K562 (cell line): ENCODE results near the gene LDLRAD3. TPM values are rescaled to one million over a fixed set of nuclear protein-coding genes. Genes with fewer than 3 reads are reported as not detected.

ENCODE experiments used
- ATAC-seq: fragments of 200-7000 bp; cut with Tn5 transposase; 3 replicates; pipeline ENCODE4 v1.9.1; 2020; ENCODE audit warnings: moderate library complexity
- BruUV-seq: library from RNA; stranded (reverse); fragments of 400-500 nt; replicated peaks from 2 replicates; lab custom pipeline; 2021; lab: Mats Ljungman, UMichigan
- CTCF ChIA-PET: fragments of 300-600 bp; formaldehyde crosslinking; extraction: SDS; loops from one replicate; lab custom pipeline; 2021; ENCODE audit warnings: low intra/inter-chr PET ratio; lab: Yijun Ruan, JAX
- POLR2A ChIA-PET: fragments of 300-600, 350-650 bp; sonication (Branson Sonifier 250); formaldehyde crosslinking; extraction: SDS; loops from one replicate; lab custom pipeline; 2021; ENCODE audit warnings: antibody characterized with exemption, inconsistent platforms; lab: Yijun Ruan, JAX
- DNase-seq, 4 experiments: peaks; one replicate each; pipeline versions ENCODE4 v3.0.0 to v3.0.0-alpha.2; 2011 to 2018; ENCODE audit warnings: low spot score in 3 of 4, mixed read lengths in 3 of 4; ENCODE audit errors: extremely low read depth in 1 of 4
- FAIRE-seq: peaks from 2 replicates; lab custom pipeline; 2011; peaks lifted over from hg19 to GRCh38; lab: Jason Lieb, UNC
- H2AFZ ChIP-seq: 2 replicates; pipeline ENCODE4 v1.6.0; 2011; ENCODE audit warnings: low read depth, low read length, control low read depth, inconsistent platforms
- H3K27ac ChIP-seq: fragments of 200-600 bp; 3 replicates; pipeline ENCODE4 v1.8.0; 2011; ENCODE audit warnings: low read depth, mild to moderate bottlenecking, control low read depth, inconsistent platforms, low read length, moderate library complexity, mixed read lengths; ENCODE audit errors: extremely low read depth
- H3K27me3 ChIP-seq, 2 experiments: fragments of 300-600 bp in 1 of 2; 2 replicates in 1 of 2; 3 replicates in 1 of 2; pipeline versions ENCODE4 v1.6.0 to v1.8.0; 2011; ENCODE audit warnings: inconsistent platforms in 2 of 2, low read length in 2 of 2, mild to moderate bottlenecking in 1 of 2, mixed read lengths in 1 of 2, moderate library complexity in 1 of 2; ENCODE audit not compliant: control insufficient read depth in 2 of 2, insufficient read depth in 2 of 2
- H3K36me3 ChIP-seq: fragments of 300-600 bp; 3 replicates; pipeline ENCODE4 v1.8.0; 2011; ENCODE audit warnings: mild to moderate bottlenecking, low read length, inconsistent platforms; ENCODE audit not compliant: control insufficient read depth, insufficient read depth
- H3K4me1 ChIP-seq, 2 experiments: fragments of 200-600 bp in 1 of 2; replicated peaks in 1 of 2; 2 replicates in 1 of 2; 3 replicates in 1 of 2; pipeline versions ENCODE4 v1.5.1 to v1.8.0; 2011; ENCODE audit warnings: inconsistent platforms in 2 of 2, low read length in 2 of 2, mild to moderate bottlenecking in 1 of 2, mixed read lengths in 1 of 2, moderate library complexity in 1 of 2; ENCODE audit not compliant: control insufficient read depth in 2 of 2, insufficient read depth in 2 of 2
- H3K4me2 ChIP-seq: 2 replicates; pipeline ENCODE4 v1.6.1; 2011; ENCODE audit warnings: low read length, control low read depth, inconsistent platforms, mixed read lengths; ENCODE audit not compliant: insufficient read depth
- H3K4me3 ChIP-seq: fragments of 200-600 bp; sonication (generic), shearing (Covaris generic); 2 replicates; pipeline ENCODE4 v1.5.1; 2016; ENCODE audit warnings: control low read depth, inconsistent platforms
- H3K79me2 ChIP-seq: fragments of 200-600 bp; 3 replicates; pipeline ENCODE4 v1.8.0; 2011; ENCODE audit warnings: low read length, inconsistent platforms; ENCODE audit not compliant: control insufficient read depth, insufficient read depth
- H3K9ac ChIP-seq, 2 experiments: 2 replicates each; pipeline versions ENCODE4 v1.6.0 to v1.6.1; 2011; ENCODE audit warnings: low read depth in 2 of 2, low read length in 2 of 2, control low read depth in 1 of 2, inconsistent platforms in 1 of 2, mild to moderate bottlenecking in 1 of 2, mixed read lengths in 1 of 2; ENCODE audit not compliant: insufficient read depth in 1 of 2
- H3K9me1 ChIP-seq: one replicate; pipeline ENCODE4 v1.6.0; 2011; ENCODE audit warnings: inconsistent platforms, mild to moderate bottlenecking, low read length, moderate library complexity; ENCODE audit not compliant: control insufficient read depth, insufficient read depth
- H3K9me3 ChIP-seq: replicated peaks from 2 replicates; pipeline ENCODE4 v1.5.1; 2011; ENCODE audit warnings: low read depth, low read length, inconsistent platforms; ENCODE audit not compliant: control insufficient read depth, insufficient read depth
- H4K20me1 ChIP-seq: replicated peaks from 2 replicates; pipeline ENCODE4 v1.6.1; 2011; ENCODE audit warnings: low read length, inconsistent platforms, mixed read lengths; ENCODE audit not compliant: control insufficient read depth, insufficient read depth
- NCOA1 ChIP-seq: fragments of 450-650 bp; IDR thresholded peaks from 2 replicates; pipeline ENCODE4 v1.6.1; 2016; ENCODE audit warnings: low read depth
- NKRF ChIP-seq: fragments of 450-650 bp; IDR thresholded peaks from 2 replicates; pipeline ENCODE4 v1.6.1; 2016; ENCODE audit warnings: borderline replicate concordance
- PBX2 ChIP-seq, 2 experiments: IDR thresholded peaks in 1 of 2; conservative IDR thresholded peaks in 1 of 2; 2 replicates each; pipeline ENCODE4 v1.6.1; 2016; ENCODE audit warnings: low read depth in 2 of 2, mild to moderate bottlenecking in 1 of 2, missing compliant biosample characterization in 1 of 2, missing genetic modification characterization in 1 of 2, moderate library complexity in 1 of 2
- PRMT5 ChIP-seq: sonication (generic); formaldehyde crosslinking; IDR thresholded peaks from 2 replicates; pipeline ENCODE4 v1.5.0; 2020; ENCODE audit warnings: missing genetic modification reagents
- SMAD1 ChIP-seq: fragments of 150-350 bp; IDR thresholded peaks from 2 replicates; pipeline ENCODE4 v1.6.1; 2014; ENCODE audit warnings: low read length, low read depth; ENCODE audit not compliant: partially characterized antibody
- STAT5B ChIP-seq: fragments of 250-450 bp; sonication (Bioruptor Pico); IDR thresholded peaks from 2 replicates; pipeline ENCODE4 v1.8.0; 2021; ENCODE audit warnings: mild to moderate bottlenecking, inconsistent platforms
- ZNF354B ChIP-seq: fragments of 250-450 bp; sonication (Bioruptor Pico); IDR thresholded peaks from 2 replicates; pipeline ENCODE4 v1.4.0; 2020
- ZNF785 ChIP-seq: fragments of 250-450 bp; sonication (Bioruptor Pico); IDR thresholded peaks from 2 replicates; pipeline ENCODE4 v1.4.0; 2020; ENCODE audit warnings: mild to moderate bottlenecking
- WGBS: fragments of 100-300 bp; shearing (Covaris generic); methylation state at CpG from one replicate; pipeline ENCODE4 v1.1.6; 2016; ENCODE audit warnings: low coverage, mixed read lengths; ENCODE audit not compliant: insufficient coverage; ENCODE audit errors: missing lambda C conversion rate; 5-methylcytosine and 5-hydroxymethylcytosine counted together
- in situ Hi-C: fragments of 300-500 bp; cut with MboI; formaldehyde crosslinking; loops from 4 replicates; pipeline ENCODE4 v1.15.0; 2018; ENCODE audit warnings: inconsistent platforms, mixed read lengths
- intact Hi-C: fragments of 100-400 bp; cut with micrococcal nuclease; formaldehyde crosslinking; loops from 2 replicates; pipeline ENCODE4 v1.14.2; 2022
- polyA plus RNA-seq, 8 experiments: library from polyadenylated mRNA; depleted of rRNA in 4 of 8; stranded (reverse) in 5 of 8; unstranded in 3 of 8; fragments of >200 nt; fragmentation: Nextera tagmentation in 2 of 8; fragmentation: Illumina TruSeq in 1 of 8; extraction: Ambion mirVana in 2 of 8; extraction: Trizol in 1 of 8; gene quantifications; 2 replicates each; pipeline versions ENCODE4 v1.2.1 to v1.2.3, GENCODE V29; 2011 to 2014; ENCODE audit warnings: inconsistent platforms in 1 of 8, missing spikeins in 1 of 8
- total RNA-seq, 7 experiments: library from RNA; depleted of rRNA in 6 of 7; stranded (reverse); fragments of >200 nt in 6 of 7; fragmentation: Illumina TruSeq in 2 of 7; extraction: Trizol in 2 of 7; gene quantifications; 2 replicates each; pipeline versions ENCODE4 v1.2.1 to v1.2.3, GENCODE V29; 2011 to 2021; ENCODE audit warnings: low replicate concordance in 1 of 7
- TF ChIP-seq, protein P1 (sequence below), 2 experiments: fragments of 450-650 bp; IDR thresholded peaks; 2 replicates each; pipeline ENCODE4 v1.6.1; 2016; ENCODE audit warnings: mild to moderate bottlenecking in 2 of 2, borderline replicate concordance in 1 of 2, low read depth in 1 of 2, moderate library complexity in 1 of 2

The LDLRAD3 gene
- total and polyA plus RNA-seq, 9 of the 15 experiments (the other 6 are each of a cell fraction or from before 2014, with no cell fraction given): 0.73 to 7.2 (median 3.5) TPM

DNA sequence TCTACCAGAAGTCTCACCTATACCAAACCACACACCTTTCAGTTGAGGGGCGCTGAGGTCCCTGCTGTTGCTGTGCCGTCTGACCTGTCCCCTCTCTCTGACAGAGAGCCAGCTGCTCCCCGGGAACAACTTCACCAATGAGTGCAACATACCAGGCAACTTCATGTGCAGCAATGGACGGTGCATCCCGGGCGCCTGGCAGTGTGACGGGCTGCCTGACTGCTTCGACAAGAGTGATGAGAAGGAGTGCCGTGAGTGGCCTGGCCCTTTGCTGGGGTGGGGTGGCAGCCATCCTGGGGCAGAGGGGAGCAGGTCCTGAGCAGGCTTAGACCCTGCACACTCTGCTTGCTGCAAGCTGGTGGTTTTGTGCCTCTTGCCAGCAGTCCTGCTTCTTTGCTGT lies 92.1 kb downstream of the LDLRAD3 start:
- no peaks in the 10 kb centered on the region; the same call in 2 of the 3 replicates for H3K36me3 ChIP-seq
- DNase-seq (no peak), FAIRE-seq (no peak), ATAC-seq (no peak)
- BruUV-seq: no TSS peak
- no peaks in the 10 kb centered on the region for H3K9me1 ChIP-seq
- 59% methylated on average over 9 of the region's 9 CpGs for WGBS
- no peak overlapping the region for H3K27ac ChIP-seq
- no peaks in the 10 kb centered on the region for H3K9me3 ChIP-seq
- POLR2A ChIA-PET: interaction anchor here (0.6 kb wide), 1 partner anchor 408 kb away, joined by 3 read pairs; no protein-coding TSS in a partner anchor
- peaks cover 0 to 6% of the 10 kb centered on the region in 2 experiments; a peak in 1 of 5 replicates for H3K27me3 ChIP-seq
- in situ Hi-C loops (loop anchor here (10.0 kb wide), 1 partner anchor 229 kb away; no protein-coding TSS in a partner anchor), intact Hi-C loops (no loop called here)
- no peaks in the 10 kb centered on the region; the same call in 1 of the 2 replicates for H4K20me1 ChIP-seq
- CTCF ChIA-PET: no interaction called here
- no peak overlapping the region for H2AFZ ChIP-seq
- no peaks in the 10 kb centered on the region; a peak in 2 of 5 replicates for H3K4me1 ChIP-seq
- no peak overlapping the region for H3K9ac ChIP-seq
- H3K79me2 ChIP-seq: no peaks in the 10 kb centered on the region
- H3K4me3 ChIP-seq: no peak overlapping the region
- no peak overlapping the region for H3K4me2 ChIP-seq
- no peak for TF ChIP-seq NKRF
- TF ChIP-seq NCOA1: no peak
- TF ChIP-seq ZNF785 (CRISPR knock-in tag): no peak
- no peak for TF ChIP-seq SMAD1
- TF ChIP-seq STAT5B (CRISPR knock-in tag): no peak
- no peak for TF ChIP-seq PBX2 (CRISPR knock-in tag; IDR thresholded peaks at IDR 0.05; ENCODE audit: low read depth)
- no peak for TF ChIP-seq PBX2 (tag; conservative IDR thresholded peaks at IDR 0.05; ENCODE audit: low read depth)
- TF ChIP-seq, protein P1, sequence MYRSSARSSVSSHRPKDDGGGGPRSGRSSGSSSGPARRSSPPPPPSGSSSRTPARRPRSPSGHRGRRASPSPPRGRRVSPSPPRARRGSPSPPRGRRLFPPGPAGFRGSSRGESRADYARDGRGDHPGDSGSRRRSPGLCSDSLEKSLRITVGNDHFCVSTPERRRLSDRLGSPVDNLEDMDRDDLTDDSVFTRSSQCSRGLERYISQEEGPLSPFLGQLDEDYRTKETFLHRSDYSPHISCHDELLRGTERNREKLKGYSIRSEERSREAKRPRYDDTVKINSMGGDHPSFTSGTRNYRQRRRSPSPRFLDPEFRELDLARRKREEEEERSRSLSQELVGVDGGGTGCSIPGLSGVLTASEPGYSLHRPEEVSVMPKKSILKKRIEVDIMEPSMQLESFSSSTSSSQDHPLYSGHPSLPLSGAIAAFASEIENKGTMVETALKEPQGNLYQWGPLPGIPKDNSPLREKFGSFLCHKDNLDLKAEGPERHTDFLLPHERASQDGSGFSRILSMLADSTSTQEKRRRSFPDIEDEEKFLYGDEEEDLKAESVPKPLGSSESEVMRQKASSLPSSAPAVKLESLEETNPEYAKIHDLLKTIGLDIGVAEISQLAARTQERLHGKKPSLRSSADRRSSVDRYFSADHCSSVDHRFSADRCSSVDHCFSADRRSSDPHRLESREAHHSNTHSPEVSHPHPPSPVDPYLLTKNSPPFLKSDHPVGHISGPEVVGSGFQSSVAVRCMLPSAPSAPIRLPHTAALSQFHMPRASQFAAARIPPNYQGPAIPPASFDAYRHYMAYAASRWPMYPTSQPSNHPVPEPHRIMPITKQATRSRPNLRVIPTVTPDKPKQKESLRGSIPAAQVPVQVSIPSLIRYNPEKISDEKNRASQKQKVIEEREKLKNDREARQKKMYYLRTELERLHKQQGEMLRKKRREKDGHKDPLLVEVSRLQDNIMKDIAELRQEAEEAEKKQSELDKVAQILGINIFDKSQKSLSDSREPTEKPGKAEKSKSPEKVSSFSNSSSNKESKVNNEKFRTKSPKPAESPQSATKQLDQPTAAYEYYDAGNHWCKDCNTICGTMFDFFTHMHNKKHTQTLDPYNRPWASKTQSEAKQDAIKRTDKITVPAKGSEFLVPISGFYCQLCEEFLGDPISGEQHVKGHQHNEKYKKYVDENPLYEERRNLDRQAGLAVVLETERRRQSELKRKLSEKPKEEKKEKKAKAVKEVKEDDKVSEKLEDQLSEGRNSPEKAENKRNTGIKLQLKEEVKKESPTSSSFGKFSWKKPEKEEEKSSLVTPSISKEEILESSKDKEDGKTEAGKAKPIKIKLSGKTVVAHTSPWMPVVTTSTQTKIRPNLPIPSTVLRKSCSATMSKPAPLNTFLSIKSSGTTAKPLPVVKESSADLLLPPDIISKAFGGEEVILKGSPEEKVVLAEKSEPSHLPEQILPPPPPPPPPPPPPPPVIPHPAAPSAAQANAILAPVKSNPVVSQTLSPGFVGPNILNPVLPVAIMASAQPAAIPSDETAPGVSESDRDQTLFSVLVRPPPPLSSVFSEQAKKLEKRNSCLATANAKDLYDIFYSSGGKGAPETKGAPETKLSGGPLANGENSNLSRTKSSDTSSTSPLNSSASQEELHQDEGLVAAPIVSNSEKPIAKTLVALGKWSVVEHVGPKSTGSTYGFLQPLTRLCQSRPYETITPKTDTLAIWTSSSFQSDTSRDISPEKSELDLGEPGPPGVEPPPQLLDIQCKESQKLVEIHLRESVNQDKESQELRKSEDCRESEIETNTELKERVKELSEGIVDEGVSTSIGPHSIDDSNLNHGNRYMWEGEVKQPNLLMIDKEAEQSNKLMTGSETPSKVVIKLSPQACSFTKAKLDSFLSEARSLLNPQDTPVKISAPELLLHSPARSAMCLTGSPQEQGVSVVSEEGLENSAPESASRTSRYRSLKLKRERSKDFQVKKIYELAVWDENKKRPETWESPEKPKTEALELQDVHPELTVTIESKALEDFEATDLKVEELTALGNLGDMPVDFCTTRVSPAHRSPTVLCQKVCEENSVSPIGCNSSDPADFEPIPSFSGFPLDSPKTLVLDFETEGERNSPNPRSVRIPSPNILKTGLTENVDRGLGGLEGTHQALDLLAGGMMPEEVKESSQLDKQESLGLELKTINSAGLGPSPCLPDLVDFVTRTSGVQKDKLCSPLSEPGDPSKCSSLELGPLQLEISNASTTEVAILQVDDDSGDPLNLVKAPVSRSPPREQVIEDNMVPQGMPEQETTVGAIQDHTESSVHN (IDR thresholded peaks at IDR 0.05; ENCODE audit: borderline replicate concordance in 1 of 2, low read depth in 1 of 2): no peak
- no peak for TF ChIP-seq ZNF354B
- TF ChIP-seq PRMT5 (CRISPR knock-in tag): no peak
